ENCODE results near the gene ZNF148. TPM values are rescaled to one million over a fixed set of nuclear protein-coding genes. Genes with fewer than 3 reads are reported as not detected.

Gene ZNF148
- total RNA-seq, 1 donor from 2014 or later, result 57.6 TPM

- ATAC-seq (ENCODE audit: low read depth), result no peak
- Mint-ChIP-seq H3K27ac (no peak overlapping the region), H3K9me3 (no peaks in the 10 kb centered on the region), H3K4me3 (no peak overlapping the region), H3K4me1 (peaks cover 4% of the 10 kb centered on the region), H3K36me3 (ENCODE audit: low read depth) (no peaks in the 10 kb centered on the region), H3K27me3 (no peaks in the 10 kb centered on the region)
- no peak for TF ChIP-seq CTCF (IDR thresholded peaks at IDR 0.05)
- DNase-seq, result no peak
- POLR2A ChIA-PET, result no interaction called here
- intact Hi-C loops (cut with micrococcal nuclease), result no loop called here
- CTCF ChIA-PET, result no interaction called here
Observed at GRCh38 chr3:125179884-125180240, 195.3 kb downstream of the ZNF148 start.

- no peak for DNase-seq
- Mint-ChIP-seq H3K4me1 (peaks cover 4% of the 10 kb centered on the region), H3K9me3 (peaks cover 4% of the 10 kb centered on the region), H3K27ac (no peak overlapping the region), H3K4me3 (no peak overlapping the region), H3K27me3 (no peaks in the 10 kb centered on the region), H3K36me3 (ENCODE audit: low read depth) (no peaks in the 10 kb centered on the region)
- ATAC-seq (ENCODE audit: low read depth), result no peak
- ChIA-PET CTCF (no interaction called here), POLR2A (no interaction called here)
- intact Hi-C loops (cut with micrococcal nuclease), result no loop called here
- TF ChIP-seq CTCF (IDR thresholded peaks at IDR 0.05), result no peak
Observed at GRCh38 chr3:125179143-125179883, 195.8 kb downstream of the ZNF148 start.

- Mint-ChIP-seq H3K36me3 (ENCODE audit: low read depth) (no peaks in the 10 kb centered on the region), H3K4me3 (no peak overlapping the region), H3K9me3 (peaks cover 11% of the 10 kb centered on the region), H3K4me1 (peaks cover 4% of the 10 kb centered on the region), H3K27ac (no peak overlapping the region), H3K27me3 (no peaks in the 10 kb centered on the region)
- no peak for TF ChIP-seq CTCF (IDR thresholded peaks at IDR 0.05)
- POLR2A ChIA-PET, result no interaction called here
- ATAC-seq (ENCODE audit: low read depth), result no peak
- CTCF ChIA-PET, result no interaction called here
- intact Hi-C loops (cut with micrococcal nuclease), result no loop called here
- no peak for DNase-seq
Observed at GRCh38 chr3:125177746-125178145, 197.4 kb downstream of the ZNF148 start.

Other genes starting within 250 kb of the ZNF148 start
- gene SLC12A8, start 162.6 kb downstream of the ZNF148 start, total RNA-seq, result 0.58 and 0.81 TPM in 2 replicates
- gene SNX4, start 144.9 kb upstream of the ZNF148 start, total RNA-seq, result 28.2 and 30.2 TPM in 2 replicates
- 15.8 and 17.5 TPM in 2 replicates for gene OSBPL11, start 220.2 kb upstream of the ZNF148 start, total RNA-seq

All from activated B cell treated with CpG ODN at 0.5 μM for 24 hours (primary cell).